ENCODE data around the gene ADPRH.

GRCh38 chr3:119575507-119575906, 3.8 kb upstream of the ADPRH start:
- TF ChIP-seq EZH2 (IDR thresholded peaks at IDR 0.05; ENCODE audit: borderline replicate concordance, low read length), result no peak
- TF ChIP-seq, protein P1, sequence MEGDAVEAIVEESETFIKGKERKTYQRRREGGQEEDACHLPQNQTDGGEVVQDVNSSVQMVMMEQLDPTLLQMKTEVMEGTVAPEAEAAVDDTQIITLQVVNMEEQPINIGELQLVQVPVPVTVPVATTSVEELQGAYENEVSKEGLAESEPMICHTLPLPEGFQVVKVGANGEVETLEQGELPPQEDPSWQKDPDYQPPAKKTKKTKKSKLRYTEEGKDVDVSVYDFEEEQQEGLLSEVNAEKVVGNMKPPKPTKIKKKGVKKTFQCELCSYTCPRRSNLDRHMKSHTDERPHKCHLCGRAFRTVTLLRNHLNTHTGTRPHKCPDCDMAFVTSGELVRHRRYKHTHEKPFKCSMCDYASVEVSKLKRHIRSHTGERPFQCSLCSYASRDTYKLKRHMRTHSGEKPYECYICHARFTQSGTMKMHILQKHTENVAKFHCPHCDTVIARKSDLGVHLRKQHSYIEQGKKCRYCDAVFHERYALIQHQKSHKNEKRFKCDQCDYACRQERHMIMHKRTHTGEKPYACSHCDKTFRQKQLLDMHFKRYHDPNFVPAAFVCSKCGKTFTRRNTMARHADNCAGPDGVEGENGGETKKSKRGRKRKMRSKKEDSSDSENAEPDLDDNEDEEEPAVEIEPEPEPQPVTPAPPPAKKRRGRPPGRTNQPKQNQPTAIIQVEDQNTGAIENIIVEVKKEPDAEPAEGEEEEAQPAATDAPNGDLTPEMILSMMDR (IDR thresholded peaks at IDR 0.05; ENCODE audit: low read length), result no peak

All from OCI-LY1 (cell line).